Neuronal stem cell (in vitro differentiated cells): ENCODE measurements around the gene OSBPL2.

Experiments
- DNase-seq: peaks from one replicate; pipeline ENCODE4 v3.0.0-alpha.2; 2013; ENCODE audit warnings: low spot score
- H2AFZ ChIP-seq: one replicate; pipeline ENCODE4 v1.6.1; 2013; ENCODE audit warnings: mild to moderate bottlenecking, low read length, inconsistent platforms
- H2AK5ac ChIP-seq: 2 replicates; pipeline ENCODE4 v1.6.1; 2013; ENCODE audit warnings: low read depth, mild to moderate bottlenecking, inconsistent platforms, low read length, moderate library complexity, mixed read lengths
- H2BK120ac ChIP-seq: 2 replicates; pipeline ENCODE4 v1.6.1; 2013; ENCODE audit warnings: low read depth, mild to moderate bottlenecking, inconsistent platforms, low read length, moderate library complexity, mixed read lengths
- H2BK12ac ChIP-seq: one replicate; pipeline ENCODE4 v1.6.1; 2013; ENCODE audit warnings: low read length, inconsistent platforms
- H2BK15ac ChIP-seq: 2 replicates; pipeline ENCODE4 v1.6.1; 2013; ENCODE audit warnings: mild to moderate bottlenecking, low read length, inconsistent platforms, mixed read lengths
- H2BK5ac ChIP-seq: one replicate; pipeline ENCODE4 v1.6.1; 2013; ENCODE audit warnings: inconsistent platforms, mild to moderate bottlenecking, low read length, moderate library complexity
- H3K14ac ChIP-seq: one replicate; pipeline ENCODE4 v1.6.1; 2013; ENCODE audit warnings: low read length, inconsistent platforms
- H3K18ac ChIP-seq: 2 replicates; pipeline ENCODE4 v1.6.1; 2013; ENCODE audit warnings: low read length, inconsistent platforms
- H3K23ac ChIP-seq: 2 replicates; pipeline ENCODE4 v1.6.1; 2013; ENCODE audit warnings: low read depth, mild to moderate bottlenecking, mixed read lengths, low read length, inconsistent platforms; ENCODE audit not compliant: poor library complexity
- H3K27ac ChIP-seq: replicated peaks from 3 replicates; pipeline ENCODE4 v1.5.1; 2013; ENCODE audit warnings: low read length, inconsistent platforms
- H3K27me3 ChIP-seq, 3 experiments: 2 replicates each; pipeline ENCODE4 v1.6.1; 2013; ENCODE audit warnings: low read length in 3 of 3, mild to moderate bottlenecking in 2 of 3, inconsistent platforms in 1 of 3, low read depth in 1 of 3, mixed read lengths in 1 of 3, moderate library complexity in 1 of 3; ENCODE audit not compliant: control insufficient read depth in 3 of 3, insufficient read depth in 3 of 3
- H3K36me3 ChIP-seq, 2 donors: replicated peaks in 1 of 2; 2 replicates each; pipeline ENCODE4 v1.6.1; 2013; ENCODE audit warnings: low read length in 2 of 2; ENCODE audit not compliant: control insufficient read depth in 2 of 2, insufficient read depth in 2 of 2
- H3K4ac ChIP-seq: 2 replicates; pipeline ENCODE4 v1.6.1; 2013; ENCODE audit warnings: inconsistent platforms, mild to moderate bottlenecking, low read length, moderate library complexity
- H3K4me1 ChIP-seq, 2 donors: 1 replicate in 1 of 2; 2 replicates in 1 of 2; pipeline ENCODE4 v1.6.1; 2013; ENCODE audit warnings: low read length in 2 of 2, low read depth in 1 of 2; ENCODE audit not compliant: control insufficient read depth in 2 of 2, insufficient read depth in 1 of 2
- H3K4me2 ChIP-seq: one replicate; pipeline ENCODE4 v1.6.1; 2013; ENCODE audit warnings: mild to moderate bottlenecking, low read length, inconsistent platforms; ENCODE audit not compliant: insufficient read depth, poor library complexity, severe bottlenecking
- H3K4me3 ChIP-seq, 2 donors: 2 replicates each; pipeline ENCODE4 v1.5.1; 2013; ENCODE audit warnings: low read length in 2 of 2, mild to moderate bottlenecking in 2 of 2, inconsistent platforms in 1 of 2, moderate library complexity in 1 of 2
- H3K79me1 ChIP-seq: one replicate; pipeline ENCODE4 v1.6.1; 2013; ENCODE audit warnings: low read depth, mild to moderate bottlenecking, inconsistent platforms, low read length, moderate library complexity
- H3K9ac ChIP-seq: one replicate; pipeline ENCODE4 v1.6.1; 2013; ENCODE audit warnings: mild to moderate bottlenecking, low read depth, low read length, inconsistent platforms; ENCODE audit not compliant: poor library complexity
- H3K9me3 ChIP-seq, 2 donors: replicated peaks in 1 of 2; 2 replicates each; pipeline versions ENCODE3 to v1.6.1; 2013; ENCODE audit warnings: low read length in 2 of 2, mild to moderate bottlenecking in 2 of 2, inconsistent platforms in 1 of 2, low read depth in 1 of 2, mixed read lengths in 1 of 2, moderate library complexity in 1 of 2; ENCODE audit not compliant: control insufficient read depth in 2 of 2, insufficient read depth in 1 of 2
- H4K8ac ChIP-seq: one replicate; pipeline ENCODE4 v1.6.1; 2013; ENCODE audit warnings: low read depth, mild to moderate bottlenecking, inconsistent platforms, low read length, moderate library complexity
- H4K91ac ChIP-seq: one replicate; pipeline ENCODE4 v1.6.1; 2013; ENCODE audit warnings: low read length, low read depth, mild to moderate bottlenecking, inconsistent platforms; ENCODE audit not compliant: poor library complexity
- WGBS, 2 donors: extraction: QIAGEN DNeasy Blood & Tissue Kit; methylation state at CpG; one replicate each; pipeline ENCODE4 v1.1.7; 2013; ENCODE audit warnings: missing lambda C conversion rate in 2 of 2, mixed read lengths in 1 of 2; ENCODE audit not compliant: insufficient read length in 2 of 2, insufficient replicate concordance in 1 of 2; ENCODE audit errors: extremely low coverage in 2 of 2; 5-methylcytosine and 5-hydroxymethylcytosine counted together

Gene OSBPL2

DNA sequence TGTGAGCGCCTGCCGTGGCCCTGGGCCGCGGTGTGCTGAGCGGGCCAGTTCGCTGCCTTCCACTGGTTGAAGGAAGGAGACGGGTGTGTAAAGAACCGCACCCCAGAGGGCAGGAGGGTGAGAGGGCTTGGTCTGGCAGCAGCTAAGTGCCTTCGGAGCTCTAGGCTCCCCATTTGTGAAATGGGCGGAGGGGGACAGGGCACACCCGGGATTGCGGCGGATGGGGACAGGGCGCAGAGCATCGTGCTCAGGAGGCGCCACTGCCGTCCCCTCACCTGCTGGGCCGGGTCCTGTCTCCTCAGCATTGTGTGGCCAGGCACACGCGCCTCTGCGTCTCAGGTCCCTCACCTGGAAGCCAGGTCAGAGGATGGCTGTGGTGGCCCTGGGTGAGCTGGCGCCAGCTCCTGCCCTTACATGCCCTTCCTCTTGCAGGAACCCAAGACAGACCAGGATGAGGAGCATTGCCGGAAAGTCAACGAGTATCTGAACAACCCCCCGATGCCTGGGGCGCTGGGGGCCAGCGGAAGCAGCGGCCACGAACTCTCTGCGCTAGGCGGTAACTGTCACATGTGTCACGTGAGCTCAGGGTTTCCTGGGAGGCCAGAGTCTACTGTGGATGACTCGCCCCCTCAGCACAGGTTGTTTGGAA, 67.6 kb downstream of the OSBPL2 start:
- no peak overlapping the region for H3K4ac ChIP-seq
- DNase-seq: no peak

DNA sequence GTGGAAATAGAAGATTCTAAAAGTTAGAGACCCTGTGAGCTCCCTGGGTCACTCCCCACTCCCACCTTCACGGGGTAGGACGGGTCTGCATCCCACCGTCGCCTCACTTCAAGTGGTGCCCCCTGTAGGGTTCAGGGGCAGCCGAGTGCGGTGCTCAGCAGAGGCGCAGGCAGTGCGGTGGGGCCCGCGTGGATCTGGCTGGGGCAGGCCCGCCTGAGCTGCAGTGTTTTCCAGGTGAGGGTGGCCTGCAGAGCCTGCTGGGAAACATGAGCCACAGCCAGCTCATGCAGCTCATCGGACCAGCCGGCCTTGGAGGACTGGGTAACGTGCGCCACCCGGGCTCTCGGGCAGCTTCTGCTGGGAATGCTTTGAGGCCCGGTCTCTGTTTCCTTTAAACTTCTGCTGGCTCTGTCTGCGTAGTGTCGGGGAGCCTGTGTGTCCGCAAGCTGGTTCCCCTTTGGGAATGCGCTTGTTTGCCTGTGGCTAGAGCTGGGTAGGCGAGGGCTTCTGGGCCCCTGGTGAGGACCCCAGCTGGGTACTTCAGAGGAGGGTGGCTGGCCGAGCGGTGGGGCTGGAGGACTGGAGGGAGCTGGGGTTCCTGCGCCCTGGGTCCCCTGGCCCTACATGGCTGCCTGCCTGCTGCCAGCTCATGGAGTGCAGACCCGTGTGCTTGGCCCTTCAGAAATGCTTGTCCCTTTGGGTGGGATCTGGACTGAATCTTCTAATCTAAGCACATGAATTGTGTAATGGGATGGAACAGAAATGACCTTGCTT, 68.3 kb downstream of the OSBPL2 start:
- no peak for DNase-seq
- H3K4ac ChIP-seq: no peak overlapping the region
- H2BK15ac ChIP-seq: no peak overlapping the region
- H2BK120ac ChIP-seq: no peak overlapping the region
- H3K23ac ChIP-seq: peak overlapping the region; percentile 20
- H3K18ac ChIP-seq: no peak overlapping the region
- no peak overlapping the region for H3K4me3 ChIP-seq
- H3K27ac ChIP-seq: no peak overlapping the region
- H2AK5ac ChIP-seq: no peak overlapping the region
- no peak overlapping the region for H3K14ac ChIP-seq
- no peak overlapping the region for H2BK12ac ChIP-seq
- no peak overlapping the region for H2AFZ ChIP-seq
- no peak overlapping the region for H3K9ac ChIP-seq
- H3K9me3 ChIP-seq: no peaks in the 10 kb centered on the region
- H3K36me3 ChIP-seq: peaks cover 54 to 68% of the 10 kb centered on the region in 2 donors
- H3K27me3 ChIP-seq: no peaks in the 10 kb centered on the region
- peaks cover 8 to 10% of the 10 kb centered on the region in 2 donors for H3K4me1 ChIP-seq
- WGBS, 2 donors: no CpG with 5 or more reads among the region's 27 CpGs
- H3K79me1 ChIP-seq: peaks cover 35% of the 10 kb centered on the region
- H4K8ac ChIP-seq: no peak overlapping the region
- H4K91ac ChIP-seq: no peak overlapping the region
- H3K4me2 ChIP-seq: no peak overlapping the region
- no peak overlapping the region for H2BK5ac ChIP-seq

More for the DNA sequence above, 67.6 kb downstream of the OSBPL2 start:
- H3K79me1 ChIP-seq: peaks cover 31% of the 10 kb centered on the region
- H3K9me3 ChIP-seq: no peaks in the 10 kb centered on the region
- peaks cover 49 to 65% of the 10 kb centered on the region in 2 donors for H3K36me3 ChIP-seq
- no peak overlapping the region for H3K18ac ChIP-seq
- no peaks in the 10 kb centered on the region for H3K27me3 ChIP-seq
- peaks cover 8 to 10% of the 10 kb centered on the region in 2 donors for H3K4me1 ChIP-seq
- H3K14ac ChIP-seq: no peak overlapping the region
- peak overlapping the region in 1 of 2 donors; percentile 23 for H3K4me3 ChIP-seq
- H2AK5ac ChIP-seq: no peak overlapping the region
- peak overlapping the region; percentile 69 for H3K23ac ChIP-seq
- no peak overlapping the region for H2BK120ac ChIP-seq
- H2BK15ac ChIP-seq: no peak overlapping the region
- H2AFZ ChIP-seq: no peak overlapping the region
- no peak overlapping the region for H4K91ac ChIP-seq
- no peak overlapping the region for H3K27ac ChIP-seq
- no peak overlapping the region for H4K8ac ChIP-seq
- WGBS, 2 donors: no CpG with 5 or more reads among the region's 33 CpGs
- H2BK12ac ChIP-seq: no peak overlapping the region
- H2BK5ac ChIP-seq: peak overlapping the region; percentile 67
- H3K9ac ChIP-seq: peak overlapping the region; percentile 57
- no peak overlapping the region for H3K4me2 ChIP-seq

DNA sequence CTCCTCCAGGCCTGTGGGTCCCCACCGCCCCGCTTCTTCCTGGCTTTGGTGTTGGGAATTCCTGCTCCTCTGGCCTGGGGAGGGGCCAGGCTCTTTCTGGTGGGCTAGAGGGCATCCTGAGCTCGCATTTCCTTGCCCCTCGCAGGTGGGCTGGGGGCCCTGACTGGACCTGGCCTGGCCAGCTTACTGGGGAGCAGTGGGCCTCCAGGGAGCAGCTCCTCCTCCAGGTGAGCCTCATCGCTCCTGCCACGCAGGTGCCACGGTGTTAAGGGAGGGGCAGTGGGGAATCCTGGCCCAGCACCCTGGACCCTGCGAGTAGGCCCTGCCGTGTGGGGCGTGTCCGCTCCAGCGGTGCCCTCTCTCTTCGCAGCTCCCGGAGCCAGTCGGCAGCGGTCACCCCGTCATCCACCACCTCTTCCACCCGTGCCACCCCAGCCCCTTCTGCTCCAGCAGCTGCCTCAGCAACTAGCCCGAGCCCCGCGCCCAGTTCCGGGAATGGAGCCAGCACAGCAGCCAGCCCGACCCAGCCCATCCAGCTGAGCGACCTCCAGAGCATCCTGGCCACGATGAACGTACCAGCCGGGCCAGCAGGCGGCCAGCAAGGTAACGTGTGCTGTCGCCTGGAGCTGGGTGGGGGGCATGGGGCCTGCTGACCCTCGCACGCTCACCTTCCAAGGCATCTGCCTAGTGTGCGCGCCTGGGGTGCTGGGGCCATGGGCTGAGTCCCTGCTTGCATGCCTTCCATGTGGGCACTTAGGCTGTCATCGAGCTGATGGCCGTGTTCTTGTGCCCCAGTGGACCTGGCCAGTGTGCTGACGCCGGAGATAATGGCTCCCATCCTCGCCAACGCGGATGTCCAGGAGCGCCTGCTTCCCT, 69.1 kb downstream of the OSBPL2 start:
- no peak overlapping the region for H3K4ac ChIP-seq
- H3K27ac ChIP-seq: no peak overlapping the region
- H2BK12ac ChIP-seq: no peak overlapping the region
- H2AK5ac ChIP-seq: no peak overlapping the region
- no peaks in the 10 kb centered on the region for H3K27me3 ChIP-seq
- peaks cover 8 to 10% of the 10 kb centered on the region in 2 donors for H3K4me1 ChIP-seq
- no peak for DNase-seq
- no peak overlapping the region for H3K18ac ChIP-seq
- no peak overlapping the region for H2BK5ac ChIP-seq
- H3K9me3 ChIP-seq: no peaks in the 10 kb centered on the region
- H2AFZ ChIP-seq: no peak overlapping the region
- no peak overlapping the region for H3K4me3 ChIP-seq
- H4K91ac ChIP-seq: no peak overlapping the region
- no peak overlapping the region for H3K9ac ChIP-seq
- peak overlapping the region; percentile 82 for H4K8ac ChIP-seq
- peak overlapping the region; percentile 91 for H3K23ac ChIP-seq
- H3K4me2 ChIP-seq: no peak overlapping the region
- peak overlapping the region; percentile 21 for H3K14ac ChIP-seq
- no peak overlapping the region for H2BK120ac ChIP-seq
- no CpG with 5 or more reads among the region's 42 CpGs for WGBS, 2 donors
- H3K36me3 ChIP-seq: peaks cover 59 to 77% of the 10 kb centered on the region in 2 donors
- peaks cover 35% of the 10 kb centered on the region for H3K79me1 ChIP-seq
- no peak overlapping the region for H2BK15ac ChIP-seq
